GM12864 (cell line): ENCODE results near the gene SSX2IP.

Experiments
- DNase-seq: peaks from one replicate; pipeline ENCODE4 v3.0.0-alpha.2; 2011; ENCODE audit warnings: low read depth
- H3K4me3 ChIP-seq: 2 replicates; pipeline ENCODE4 v1.5.1; 2011; ENCODE audit warnings: mild to moderate bottlenecking, low read depth, low read length, control low read depth
- TF ChIP-seq, protein P1 (sequence below): IDR thresholded peaks from 2 replicates; pipeline ENCODE4 v1.5.1; 2011; ENCODE audit warnings: low read depth, mild to moderate bottlenecking, moderate library complexity, low read length, control low read depth, inconsistent platforms; ENCODE audit errors: missing control alignments

SSX2IP gene

DNA sequence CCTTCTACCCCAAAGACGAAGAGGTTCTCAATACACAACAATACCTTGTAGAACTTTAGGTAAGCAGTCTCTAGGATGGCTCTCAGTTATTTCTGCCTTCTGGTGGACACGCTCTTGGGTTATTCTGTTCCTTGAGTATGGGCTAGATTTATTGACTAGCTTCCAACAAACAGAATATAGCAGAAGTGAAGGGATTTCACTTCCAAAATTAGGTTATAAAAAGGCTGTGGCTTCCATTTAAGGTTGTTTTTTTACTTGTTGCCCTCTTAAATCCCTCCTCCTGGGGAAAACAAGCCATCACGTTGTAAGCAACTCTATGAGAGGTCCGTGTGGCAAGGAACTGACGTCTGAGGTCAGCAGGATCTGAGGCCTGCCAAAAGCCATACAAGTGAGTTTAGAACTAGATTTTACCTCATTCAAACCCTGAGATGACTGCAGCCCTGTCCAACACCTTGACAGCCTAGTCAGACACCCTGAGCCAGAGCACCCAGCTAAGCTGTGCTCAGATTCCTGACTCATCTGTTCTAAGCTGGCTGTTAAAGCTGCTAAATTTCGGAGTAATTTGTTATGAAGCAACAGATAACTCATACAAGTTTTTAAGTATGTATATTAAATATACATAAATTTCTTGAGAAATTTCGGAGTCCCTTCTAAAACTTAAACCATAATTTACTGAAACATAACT, 12.7 kb downstream of the SSX2IP start:
- TF ChIP-seq, protein P1, sequence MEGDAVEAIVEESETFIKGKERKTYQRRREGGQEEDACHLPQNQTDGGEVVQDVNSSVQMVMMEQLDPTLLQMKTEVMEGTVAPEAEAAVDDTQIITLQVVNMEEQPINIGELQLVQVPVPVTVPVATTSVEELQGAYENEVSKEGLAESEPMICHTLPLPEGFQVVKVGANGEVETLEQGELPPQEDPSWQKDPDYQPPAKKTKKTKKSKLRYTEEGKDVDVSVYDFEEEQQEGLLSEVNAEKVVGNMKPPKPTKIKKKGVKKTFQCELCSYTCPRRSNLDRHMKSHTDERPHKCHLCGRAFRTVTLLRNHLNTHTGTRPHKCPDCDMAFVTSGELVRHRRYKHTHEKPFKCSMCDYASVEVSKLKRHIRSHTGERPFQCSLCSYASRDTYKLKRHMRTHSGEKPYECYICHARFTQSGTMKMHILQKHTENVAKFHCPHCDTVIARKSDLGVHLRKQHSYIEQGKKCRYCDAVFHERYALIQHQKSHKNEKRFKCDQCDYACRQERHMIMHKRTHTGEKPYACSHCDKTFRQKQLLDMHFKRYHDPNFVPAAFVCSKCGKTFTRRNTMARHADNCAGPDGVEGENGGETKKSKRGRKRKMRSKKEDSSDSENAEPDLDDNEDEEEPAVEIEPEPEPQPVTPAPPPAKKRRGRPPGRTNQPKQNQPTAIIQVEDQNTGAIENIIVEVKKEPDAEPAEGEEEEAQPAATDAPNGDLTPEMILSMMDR: no peak
- no peak for DNase-seq
- H3K4me3 ChIP-seq: no peak overlapping the region

DNA sequence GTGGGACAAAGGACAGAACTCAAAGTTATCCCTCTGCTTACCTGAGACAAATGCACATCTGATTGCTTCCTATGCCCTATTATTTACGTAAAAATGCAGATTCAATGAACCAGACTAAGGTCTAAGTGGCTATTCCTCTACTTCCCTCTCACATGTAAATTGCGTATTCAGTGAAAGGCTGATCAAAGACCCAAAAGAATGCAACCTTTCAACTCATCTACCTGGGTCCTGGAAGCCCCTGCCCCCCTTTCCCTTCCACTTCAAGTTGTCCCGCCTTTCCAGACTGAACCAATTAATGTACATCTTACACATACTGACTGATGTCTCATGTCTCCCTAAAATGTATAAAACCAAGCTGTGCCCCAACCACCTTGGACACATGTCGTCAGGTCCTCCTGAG, 14.6 kb downstream of the SSX2IP start:
- no peak for DNase-seq
- H3K4me3 ChIP-seq: no peak overlapping the region
- TF ChIP-seq, protein P1: no peak

DNA sequence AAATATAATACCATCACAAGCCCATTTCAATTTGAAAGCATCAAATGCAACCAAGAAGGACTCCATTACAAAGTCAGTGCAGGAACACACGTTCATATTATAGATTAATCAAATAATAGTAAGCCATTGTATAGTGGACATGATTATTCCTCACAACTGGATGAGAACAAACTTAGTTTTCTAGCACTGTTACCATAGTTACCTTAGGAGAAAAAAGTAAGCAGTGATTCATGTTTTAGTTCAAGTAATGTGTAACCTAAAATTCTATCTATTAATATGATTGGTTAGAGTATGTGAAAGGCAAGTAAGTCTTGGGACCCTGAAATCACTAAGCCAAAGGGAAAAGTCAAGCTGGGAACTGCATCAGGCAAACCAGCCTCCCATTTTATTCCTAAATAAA, 15.2 kb downstream of the SSX2IP start:
- H3K4me3 ChIP-seq: no peak overlapping the region
- TF ChIP-seq, protein P1: no peak
- DNase-seq: no peak

DNA sequence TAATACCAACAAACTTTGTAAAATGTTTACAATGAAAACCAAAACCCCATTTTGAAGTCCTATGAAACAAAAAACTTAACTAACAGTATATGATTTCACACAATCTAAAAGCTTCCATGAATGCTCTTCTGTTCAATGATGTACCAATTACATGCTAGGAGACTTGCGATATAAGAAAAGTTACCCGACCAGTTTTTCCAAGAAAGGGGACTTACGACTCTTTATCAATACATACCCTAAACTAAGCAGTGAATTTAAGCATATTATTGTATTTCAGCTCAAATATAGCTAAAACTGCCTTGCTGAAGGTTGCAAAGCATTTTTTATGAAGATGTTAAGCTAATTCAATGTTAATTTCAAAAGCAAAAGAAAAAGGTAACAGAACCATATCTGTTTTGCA, 15.6 kb downstream of the SSX2IP start:
- no peak overlapping the region for H3K4me3 ChIP-seq
- no peak for DNase-seq
- TF ChIP-seq, protein P1: no peak

DNA sequence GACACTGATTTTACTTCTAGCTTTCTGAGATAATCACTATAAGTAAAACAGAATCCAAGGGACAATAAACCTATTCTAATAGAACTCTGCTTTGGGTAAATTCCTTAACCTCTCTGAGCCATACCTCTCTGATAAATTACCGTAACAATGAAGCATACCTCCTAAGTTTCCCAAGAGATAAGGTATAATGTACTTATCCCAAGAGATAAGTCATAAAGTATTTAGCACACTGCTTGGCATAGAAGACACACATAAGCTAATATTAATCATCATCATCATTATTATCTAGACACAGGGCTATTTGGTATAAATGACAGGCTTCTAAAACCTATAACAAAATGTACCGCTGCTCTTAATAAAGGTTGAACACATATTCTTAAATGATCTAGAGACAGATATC, 16.2 kb downstream of the SSX2IP start:
- no peak for DNase-seq
- H3K4me3 ChIP-seq: no peak overlapping the region
- TF ChIP-seq, protein P1: no peak

DNA sequence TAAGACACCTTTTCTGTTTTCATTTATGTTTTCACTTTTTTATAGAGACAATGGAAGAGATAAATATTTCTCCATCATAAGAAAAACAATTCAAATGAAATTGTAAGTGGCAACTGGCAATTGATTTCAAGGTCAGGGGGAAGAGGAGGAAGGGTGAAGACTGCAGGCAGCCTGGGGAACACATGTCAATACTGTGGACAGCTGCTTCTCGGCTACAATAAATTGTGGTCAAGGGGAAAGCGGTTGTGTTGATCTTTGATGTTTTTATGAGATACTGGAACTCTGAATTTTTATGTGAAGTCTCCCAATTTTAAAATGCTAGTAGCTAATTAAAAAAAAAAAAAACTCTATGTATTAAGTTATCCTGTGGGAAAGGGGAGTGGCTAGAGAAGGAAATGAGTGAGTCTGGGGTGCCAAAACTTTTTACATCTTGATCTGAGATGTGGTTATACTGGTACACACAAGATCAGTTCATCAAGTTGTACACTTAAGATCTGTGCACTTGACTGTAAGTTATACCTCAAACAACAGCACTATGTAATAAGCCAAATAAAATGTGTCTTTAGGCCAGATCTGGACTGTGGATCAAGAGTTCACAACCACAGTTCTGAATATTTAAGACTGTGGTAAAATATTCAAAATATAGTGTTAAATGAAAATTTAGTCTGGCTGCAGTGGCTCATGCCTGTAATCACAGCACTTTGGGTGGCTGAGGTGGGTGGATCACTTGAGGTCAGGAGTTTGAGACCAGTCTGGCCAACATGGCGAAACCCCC, 18.0 kb downstream of the SSX2IP start:
- DNase-seq: no peak
- no peak overlapping the region for H3K4me3 ChIP-seq
- TF ChIP-seq, protein P1: no peak

DNA sequence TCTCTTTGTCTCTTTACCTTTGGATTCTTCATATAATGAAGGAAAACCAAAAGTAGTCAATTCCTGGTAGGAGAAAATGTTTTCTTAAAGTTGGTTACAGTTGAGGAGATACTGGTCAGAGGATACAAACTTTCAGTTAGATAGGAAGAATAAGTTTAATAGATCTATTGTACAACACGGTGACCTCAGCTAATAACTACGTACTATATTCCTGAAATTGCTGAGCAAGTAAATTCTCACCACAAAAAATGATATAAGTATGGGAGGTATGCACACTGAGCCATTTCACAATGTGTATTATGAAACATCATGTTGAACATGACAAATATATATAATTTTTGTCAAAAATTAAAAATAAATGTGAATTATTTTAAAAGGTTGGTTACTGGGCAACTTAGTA, 20.4 kb downstream of the SSX2IP start:
- no peak for DNase-seq
- TF ChIP-seq, protein P1: no peak
- no peak overlapping the region for H3K4me3 ChIP-seq
